GM23338 (cell line): ENCODE data around the gene BMP8A. TPM values are rescaled to one million over a fixed set of nuclear protein-coding genes. Genes with fewer than 3 reads are reported as not detected.
"Not testable (repeated sequence)": the region's sequence is repeated elsewhere in the genome, so short reads cannot be mapped to it uniquely, and the experiment has no call there.

Experiments
- ATAC-seq: fragments of 200-7000 bp; cut with Tn5 transposase; 3 replicates; pipeline ENCODE4 v1.9.1; 2020
- DNase-seq: peaks from one replicate; pipeline ENCODE4 v3.0.0-alpha.2; 2015; ENCODE audit warnings: low spot score
- H2AFZ ChIP-seq: fragments of 200-600 bp; sonication (generic); 2 replicates; pipeline ENCODE4 v1.8.0; 2016; ENCODE audit warnings: antibody characterized with exemption, mild to moderate bottlenecking, moderate library complexity
- H3F3A ChIP-seq: fragments of 200-600 bp; sonication (generic); replicated peaks from 2 replicates; pipeline ENCODE4 v1.8.0; 2017; ENCODE audit warnings: antibody characterized with exemption, mixed run types, low read depth
- H3K27ac ChIP-seq: fragments of 200-600 bp; sonication (generic); 2 replicates; pipeline ENCODE4 v1.6.1; 2016; ENCODE audit warnings: low read depth
- H3K27me3 ChIP-seq: fragments of 200-600 bp; sonication (generic); 2 replicates; pipeline ENCODE4 v1.8.0; 2016; ENCODE audit warnings: mild to moderate bottlenecking, mixed run types, moderate library complexity; ENCODE audit not compliant: insufficient read depth
- H3K36me3 ChIP-seq: fragments of 200-600 bp; sonication (generic); 2 replicates; pipeline ENCODE4 v1.8.0; 2016; ENCODE audit warnings: mild to moderate bottlenecking; ENCODE audit not compliant: insufficient read depth
- H3K4me1 ChIP-seq: fragments of 200-600 bp; sonication (generic); 2 replicates; pipeline ENCODE4 v1.8.0; 2016; ENCODE audit warnings: mild to moderate bottlenecking, moderate library complexity; ENCODE audit not compliant: insufficient read depth
- H3K4me2 ChIP-seq: fragments of 200-600 bp; sonication (generic); 2 replicates; pipeline ENCODE4 v1.7.1; 2017; ENCODE audit warnings: mixed run types
- H3K4me3 ChIP-seq: fragments of 200-600 bp; sonication (generic); 2 replicates; pipeline ENCODE4 v1.6.1; 2016; ENCODE audit warnings: mixed run types
- H3K79me2 ChIP-seq: fragments of 200-600 bp; sonication (generic); replicated peaks from 2 replicates; pipeline ENCODE4 v1.8.0; 2017; ENCODE audit warnings: mild to moderate bottlenecking; ENCODE audit not compliant: insufficient read depth
- H3K9me2 ChIP-seq: fragments of 200-600 bp; sonication (generic); 2 replicates; pipeline ENCODE4 v1.8.0; 2017; ENCODE audit not compliant: insufficient read depth
- H4K20me1 ChIP-seq: fragments of 200-600 bp; sonication (generic); replicated peaks from 2 replicates; pipeline ENCODE4 v1.8.0; 2017; ENCODE audit warnings: mild to moderate bottlenecking; ENCODE audit not compliant: insufficient read depth
- H3K27ac Mint-ChIP-seq: 2 replicates; pipeline ENCODE4 v1.8.0; 2020; ENCODE audit warnings: inconsistent platforms, mild to moderate bottlenecking, moderate library complexity, mixed read lengths
- H3K27me3 Mint-ChIP-seq: 3 replicates; pipeline ENCODE4 v1.8.0; 2022; ENCODE audit warnings: low read depth, mild to moderate bottlenecking, moderate library complexity, mixed read lengths, inconsistent platforms; ENCODE audit not compliant: insufficient read depth, poor library complexity
- H3K36me3 Mint-ChIP-seq: 3 replicates; pipeline ENCODE4 v1.8.0; 2021; ENCODE audit warnings: low read depth, mild to moderate bottlenecking, inconsistent platforms, moderate library complexity, mixed read lengths
- H3K4me1 Mint-ChIP-seq: 3 replicates; pipeline ENCODE4 v1.8.0; 2020; ENCODE audit warnings: mild to moderate bottlenecking, inconsistent platforms, mixed read lengths
- H3K4me3 Mint-ChIP-seq: 3 replicates; pipeline ENCODE4 v1.8.0; 2021; ENCODE audit warnings: moderate library complexity, mild to moderate bottlenecking, inconsistent platforms, mixed read lengths
- H3K9me3 Mint-ChIP-seq: 3 replicates; pipeline ENCODE4 v1.8.0; 2020; ENCODE audit warnings: moderate library complexity, mild to moderate bottlenecking, inconsistent platforms, mixed read lengths
- EZH2 ChIP-seq: fragments of 200-600 bp; sonication (generic); IDR thresholded peaks from one replicate; pipeline ENCODE4 v1.8.0; 2017; ENCODE audit warnings: antibody characterized with exemption, mild to moderate bottlenecking, low read depth; ENCODE audit not compliant: unreplicated experiment
- NANOG ChIP-seq: IDR thresholded peaks from 2 replicates; pipeline ENCODE4 v1.6.1; 2016; ENCODE audit warnings: antibody characterized with exemption, borderline replicate concordance
- ZNF114 ChIP-seq: fragments of 250-450 bp; sonication (Bioruptor Pico); IDR thresholded peaks from 2 replicates; pipeline ENCODE4 v1.5.0; 2020; ENCODE audit warnings: mild to moderate bottlenecking, moderate library complexity
- polyA plus RNA-seq: library from polyadenylated mRNA; unstranded; fragments of >200 nt; fragmentation: Nextera tagmentation; extraction: Ambion mirVana; gene quantifications from 2 replicates; pipeline ENCODE4 v1.2.1, GENCODE V29; 2016
- total RNA-seq: library from RNA; depleted of rRNA; stranded (reverse); fragments of >200 nt; shearing (Covaris generic); gene quantifications from 2 replicates; pipeline ENCODE4 v1.2.3, GENCODE V29; 2014
- TF ChIP-seq, protein P1 (sequence below): IDR thresholded peaks from one replicate; pipeline ENCODE4 v1.6.1; 2018; ENCODE audit warnings: antibody characterized with exemption; ENCODE audit not compliant: unreplicated experiment
- TF ChIP-seq, protein P2 (sequence below), 2 experiments: fragments of 200-600 bp in 1 of 2; sonication (generic) in 1 of 2; conservative IDR thresholded peaks; 2 replicates each; pipeline versions ENCODE4 v1.5.1 to v1.6.1; 2016 to 2017; ENCODE audit warnings: antibody characterized with exemption in 2 of 2, low read depth in 2 of 2, mild to moderate bottlenecking in 2 of 2, moderate library complexity in 1 of 2

BMP8A gene
- total and polyA plus RNA-seq, 2 experiments from 2014 or later = 0.34 to 0.63 TPM

- TF ChIP-seq, protein P1, sequence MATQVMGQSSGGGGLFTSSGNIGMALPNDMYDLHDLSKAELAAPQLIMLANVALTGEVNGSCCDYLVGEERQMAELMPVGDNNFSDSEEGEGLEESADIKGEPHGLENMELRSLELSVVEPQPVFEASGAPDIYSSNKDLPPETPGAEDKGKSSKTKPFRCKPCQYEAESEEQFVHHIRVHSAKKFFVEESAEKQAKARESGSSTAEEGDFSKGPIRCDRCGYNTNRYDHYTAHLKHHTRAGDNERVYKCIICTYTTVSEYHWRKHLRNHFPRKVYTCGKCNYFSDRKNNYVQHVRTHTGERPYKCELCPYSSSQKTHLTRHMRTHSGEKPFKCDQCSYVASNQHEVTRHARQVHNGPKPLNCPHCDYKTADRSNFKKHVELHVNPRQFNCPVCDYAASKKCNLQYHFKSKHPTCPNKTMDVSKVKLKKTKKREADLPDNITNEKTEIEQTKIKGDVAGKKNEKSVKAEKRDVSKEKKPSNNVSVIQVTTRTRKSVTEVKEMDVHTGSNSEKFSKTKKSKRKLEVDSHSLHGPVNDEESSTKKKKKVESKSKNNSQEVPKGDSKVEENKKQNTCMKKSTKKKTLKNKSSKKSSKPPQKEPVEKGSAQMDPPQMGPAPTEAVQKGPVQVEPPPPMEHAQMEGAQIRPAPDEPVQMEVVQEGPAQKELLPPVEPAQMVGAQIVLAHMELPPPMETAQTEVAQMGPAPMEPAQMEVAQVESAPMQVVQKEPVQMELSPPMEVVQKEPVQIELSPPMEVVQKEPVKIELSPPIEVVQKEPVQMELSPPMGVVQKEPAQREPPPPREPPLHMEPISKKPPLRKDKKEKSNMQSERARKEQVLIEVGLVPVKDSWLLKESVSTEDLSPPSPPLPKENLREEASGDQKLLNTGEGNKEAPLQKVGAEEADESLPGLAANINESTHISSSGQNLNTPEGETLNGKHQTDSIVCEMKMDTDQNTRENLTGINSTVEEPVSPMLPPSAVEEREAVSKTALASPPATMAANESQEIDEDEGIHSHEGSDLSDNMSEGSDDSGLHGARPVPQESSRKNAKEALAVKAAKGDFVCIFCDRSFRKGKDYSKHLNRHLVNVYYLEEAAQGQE = no peak
- TF ChIP-seq EZH2 (no peak), ZNF114 (CRISPR knock-in tag) (no peak), NANOG (no peak)
- TF ChIP-seq, protein P2, sequence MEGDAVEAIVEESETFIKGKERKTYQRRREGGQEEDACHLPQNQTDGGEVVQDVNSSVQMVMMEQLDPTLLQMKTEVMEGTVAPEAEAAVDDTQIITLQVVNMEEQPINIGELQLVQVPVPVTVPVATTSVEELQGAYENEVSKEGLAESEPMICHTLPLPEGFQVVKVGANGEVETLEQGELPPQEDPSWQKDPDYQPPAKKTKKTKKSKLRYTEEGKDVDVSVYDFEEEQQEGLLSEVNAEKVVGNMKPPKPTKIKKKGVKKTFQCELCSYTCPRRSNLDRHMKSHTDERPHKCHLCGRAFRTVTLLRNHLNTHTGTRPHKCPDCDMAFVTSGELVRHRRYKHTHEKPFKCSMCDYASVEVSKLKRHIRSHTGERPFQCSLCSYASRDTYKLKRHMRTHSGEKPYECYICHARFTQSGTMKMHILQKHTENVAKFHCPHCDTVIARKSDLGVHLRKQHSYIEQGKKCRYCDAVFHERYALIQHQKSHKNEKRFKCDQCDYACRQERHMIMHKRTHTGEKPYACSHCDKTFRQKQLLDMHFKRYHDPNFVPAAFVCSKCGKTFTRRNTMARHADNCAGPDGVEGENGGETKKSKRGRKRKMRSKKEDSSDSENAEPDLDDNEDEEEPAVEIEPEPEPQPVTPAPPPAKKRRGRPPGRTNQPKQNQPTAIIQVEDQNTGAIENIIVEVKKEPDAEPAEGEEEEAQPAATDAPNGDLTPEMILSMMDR (conservative IDR thresholded peaks at IDR 0.05; ENCODE audit: low read depth in 2 of 2) = no peak
These were observed 17.4 kb downstream of the BMP8A start (continued) for GRCh38 chr1:39508857-39509305.

- H3K4me1 ChIP-seq = no peaks in the 10 kb centered on the region; the same call in 1 of the 2 replicates
- peaks cover 12% of the 10 kb centered on the region for H3K27me3 Mint-ChIP-seq
- H3K4me3 ChIP-seq = no peak overlapping the region
- no peaks in the 10 kb centered on the region for H3K36me3 ChIP-seq
- DNase-seq = peak; percentile 28
- no peaks in the 10 kb centered on the region for H3F3A ChIP-seq
- no peaks in the 10 kb centered on the region for H3K79me2 ChIP-seq
- no peak overlapping the region for H3K27ac ChIP-seq
- H3K4me3 Mint-ChIP-seq = no peak overlapping the region
- peaks cover 15% of the 10 kb centered on the region for H3K27me3 ChIP-seq
- peaks cover 12% of the 10 kb centered on the region; the same call in 2 of the 3 replicates for H3K4me1 Mint-ChIP-seq
- H3K27ac Mint-ChIP-seq = no peak overlapping the region
- no peaks in the 10 kb centered on the region for H3K36me3 Mint-ChIP-seq
- no peaks in the 10 kb centered on the region for H4K20me1 ChIP-seq
- no peak overlapping the region for H3K4me2 ChIP-seq
- H3K9me3 Mint-ChIP-seq = no peaks in the 10 kb centered on the region
- no peak for TF ChIP-seq ZNF114 (CRISPR knock-in tag)
- no peak overlapping the region for H2AFZ ChIP-seq
- ATAC-seq = no peak
- no peaks in the 10 kb centered on the region for H3K9me2 ChIP-seq
These were observed 18.0 kb downstream of the BMP8A start for GRCh38 chr1:39509360-39510009.

DNA sequence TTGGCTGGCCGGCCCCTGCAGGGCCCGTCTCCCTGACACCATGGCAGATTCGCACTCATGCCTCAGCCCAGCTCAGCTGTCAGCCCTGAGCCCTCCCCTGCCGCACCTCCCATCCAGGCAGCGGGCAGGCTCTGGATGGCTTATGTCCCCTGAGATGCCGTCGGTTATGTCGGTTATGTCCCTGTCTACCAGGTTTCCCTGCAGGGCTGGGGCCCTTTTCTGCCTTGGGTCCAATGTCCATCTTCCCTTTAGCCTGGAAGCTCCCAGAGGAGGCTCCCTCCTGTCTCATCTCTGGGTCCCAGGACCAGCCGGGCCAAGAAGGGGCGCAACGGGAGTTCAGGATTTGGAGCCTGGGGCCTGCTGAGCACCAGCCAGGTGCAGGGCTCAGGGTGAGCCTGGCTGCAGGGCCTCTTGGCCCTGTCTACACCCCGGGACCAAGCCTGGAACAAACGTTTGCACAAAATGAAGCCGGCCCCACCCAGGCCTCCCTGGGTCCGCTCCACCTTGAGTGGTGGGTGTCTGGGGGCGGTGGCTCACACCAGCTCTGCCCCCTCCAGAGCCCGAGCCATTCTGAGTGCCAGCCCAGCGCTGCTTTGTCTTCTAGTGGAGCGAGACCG is 19.2 kb downstream of the BMP8A start:
- Mint-ChIP-seq H3K27me3 (peaks cover 16% of the 10 kb centered on the region), H3K4me1 (peaks cover 14% of the 10 kb centered on the region; the same call in 2 of the 3 replicates)
- H3K27me3 ChIP-seq = peaks cover 24% of the 10 kb centered on the region
- not testable (repeated sequence) for H3F3A ChIP-seq, H3K36me3 ChIP-seq, H2AFZ ChIP-seq, H3K27ac Mint-ChIP-seq, H3K79me2 ChIP-seq, H3K9me2 ChIP-seq, H3K4me3 Mint-ChIP-seq, H3K9me3 Mint-ChIP-seq, H3K27ac ChIP-seq, H3K4me1 ChIP-seq, H3K4me3 ChIP-seq, H4K20me1 ChIP-seq, H3K36me3 Mint-ChIP-seq, ATAC-seq, H3K4me2 ChIP-seq, DNase-seq

DNA sequence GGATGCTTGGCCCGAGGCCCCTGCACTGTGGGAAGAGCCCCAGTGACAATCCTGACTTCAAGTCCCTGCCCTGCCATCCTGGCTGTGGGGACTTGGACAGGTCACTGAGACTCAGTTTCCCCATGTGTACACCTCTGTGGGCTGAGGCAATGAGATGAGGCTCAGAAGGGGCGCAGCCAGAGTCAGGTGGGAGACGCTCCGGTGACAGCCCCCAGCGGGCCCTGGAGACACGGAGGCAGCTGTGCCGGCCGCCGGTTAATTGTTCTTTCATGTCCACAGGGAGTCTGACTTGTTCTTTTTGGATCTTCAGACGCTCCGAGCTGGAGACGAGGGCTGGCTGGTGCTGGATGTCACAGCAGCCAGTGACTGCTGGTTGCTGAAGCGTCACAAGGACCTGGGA is 20.0 kb downstream of the BMP8A start:
- H2AFZ ChIP-seq, H3K36me3 Mint-ChIP-seq, H3K79me2 ChIP-seq, H3K27ac Mint-ChIP-seq, H3K4me3 ChIP-seq, H3K4me2 ChIP-seq, H3K9me3 Mint-ChIP-seq, H3K4me1 ChIP-seq, ATAC-seq, H3K27ac ChIP-seq, DNase-seq, H4K20me1 ChIP-seq, H3F3A ChIP-seq, H3K36me3 ChIP-seq, H3K9me2 ChIP-seq, H3K4me3 Mint-ChIP-seq: not testable (repeated sequence)
- H3K27me3 ChIP-seq = peaks cover 26% of the 10 kb centered on the region
- H3K27me3 Mint-ChIP-seq = peaks cover 16% of the 10 kb centered on the region
- peaks cover 14% of the 10 kb centered on the region; the same call in 2 of the 3 replicates for H3K4me1 Mint-ChIP-seq

GRCh38 chr1:39512234-39512847 is 20.9 kb downstream of the BMP8A start:
- peaks cover 13% of the 10 kb centered on the region; the same call in 2 of the 3 replicates for H3K4me1 Mint-ChIP-seq
- not testable (repeated sequence) for H3K36me3 Mint-ChIP-seq, H3K27ac Mint-ChIP-seq, H4K20me1 ChIP-seq, H3F3A ChIP-seq, H3K36me3 ChIP-seq, H3K9me3 Mint-ChIP-seq, H3K4me1 ChIP-seq, H2AFZ ChIP-seq, H3K79me2 ChIP-seq, DNase-seq, H3K4me2 ChIP-seq, H3K27ac ChIP-seq, H3K4me3 Mint-ChIP-seq, H3K4me3 ChIP-seq, H3K9me2 ChIP-seq
- H3K27me3 Mint-ChIP-seq = peaks cover 17% of the 10 kb centered on the region
- H3K27me3 ChIP-seq = peaks cover 32% of the 10 kb centered on the region
- ATAC-seq = peak; percentile 64
